ENCODE results near the gene ADCY1. TPM values are rescaled to one million over a fixed set of nuclear protein-coding genes. Genes with fewer than 3 reads are reported as not detected.

Gene ADCY1
- total RNA-seq, 6 donors from 2014 or later: 0.46 to 4.1 (median 1.2) TPM

DNA sequence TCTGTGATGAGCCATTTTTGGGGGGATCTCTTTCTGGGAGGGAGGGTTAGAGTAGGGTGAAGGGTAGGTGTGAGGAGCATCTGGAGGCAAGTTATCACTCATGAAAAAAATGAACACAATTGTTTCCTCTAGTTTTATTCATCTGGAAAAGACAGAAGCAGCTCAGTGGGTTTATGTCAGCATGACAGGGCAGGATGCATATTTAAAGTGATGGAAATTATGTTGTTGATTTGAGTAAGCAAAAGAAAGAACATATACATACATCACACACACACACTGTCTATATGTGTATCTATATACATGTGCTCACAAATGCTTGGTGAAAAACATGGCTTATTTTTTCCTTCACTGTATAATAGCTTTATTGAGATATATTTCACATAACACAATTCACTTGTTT lies 114.2 kb downstream of the ADCY1 start:
- Histone ChIP-seq H3K27ac (no peak overlapping the region), H3K9me3 (no peaks in the 10 kb centered on the region), H3K4me3 (no peak overlapping the region), H3K36me3 (no peaks in the 10 kb centered on the region), H3K4me1 (peaks cover 0 to 11% (median 6%) of the 10 kb centered on the region in 4 donors), H3K27me3 (no peaks in the 10 kb centered on the region)
- no peak for DNase-seq
- ATAC-seq (ENCODE audit: low FRiP score in 2 of 2): no peak
- TF ChIP-seq EP300 (IDR thresholded peaks at IDR 0.05): no peak
- TF ChIP-seq, protein P1, sequence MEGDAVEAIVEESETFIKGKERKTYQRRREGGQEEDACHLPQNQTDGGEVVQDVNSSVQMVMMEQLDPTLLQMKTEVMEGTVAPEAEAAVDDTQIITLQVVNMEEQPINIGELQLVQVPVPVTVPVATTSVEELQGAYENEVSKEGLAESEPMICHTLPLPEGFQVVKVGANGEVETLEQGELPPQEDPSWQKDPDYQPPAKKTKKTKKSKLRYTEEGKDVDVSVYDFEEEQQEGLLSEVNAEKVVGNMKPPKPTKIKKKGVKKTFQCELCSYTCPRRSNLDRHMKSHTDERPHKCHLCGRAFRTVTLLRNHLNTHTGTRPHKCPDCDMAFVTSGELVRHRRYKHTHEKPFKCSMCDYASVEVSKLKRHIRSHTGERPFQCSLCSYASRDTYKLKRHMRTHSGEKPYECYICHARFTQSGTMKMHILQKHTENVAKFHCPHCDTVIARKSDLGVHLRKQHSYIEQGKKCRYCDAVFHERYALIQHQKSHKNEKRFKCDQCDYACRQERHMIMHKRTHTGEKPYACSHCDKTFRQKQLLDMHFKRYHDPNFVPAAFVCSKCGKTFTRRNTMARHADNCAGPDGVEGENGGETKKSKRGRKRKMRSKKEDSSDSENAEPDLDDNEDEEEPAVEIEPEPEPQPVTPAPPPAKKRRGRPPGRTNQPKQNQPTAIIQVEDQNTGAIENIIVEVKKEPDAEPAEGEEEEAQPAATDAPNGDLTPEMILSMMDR (IDR thresholded peaks at IDR 0.05): no peak

DNA sequence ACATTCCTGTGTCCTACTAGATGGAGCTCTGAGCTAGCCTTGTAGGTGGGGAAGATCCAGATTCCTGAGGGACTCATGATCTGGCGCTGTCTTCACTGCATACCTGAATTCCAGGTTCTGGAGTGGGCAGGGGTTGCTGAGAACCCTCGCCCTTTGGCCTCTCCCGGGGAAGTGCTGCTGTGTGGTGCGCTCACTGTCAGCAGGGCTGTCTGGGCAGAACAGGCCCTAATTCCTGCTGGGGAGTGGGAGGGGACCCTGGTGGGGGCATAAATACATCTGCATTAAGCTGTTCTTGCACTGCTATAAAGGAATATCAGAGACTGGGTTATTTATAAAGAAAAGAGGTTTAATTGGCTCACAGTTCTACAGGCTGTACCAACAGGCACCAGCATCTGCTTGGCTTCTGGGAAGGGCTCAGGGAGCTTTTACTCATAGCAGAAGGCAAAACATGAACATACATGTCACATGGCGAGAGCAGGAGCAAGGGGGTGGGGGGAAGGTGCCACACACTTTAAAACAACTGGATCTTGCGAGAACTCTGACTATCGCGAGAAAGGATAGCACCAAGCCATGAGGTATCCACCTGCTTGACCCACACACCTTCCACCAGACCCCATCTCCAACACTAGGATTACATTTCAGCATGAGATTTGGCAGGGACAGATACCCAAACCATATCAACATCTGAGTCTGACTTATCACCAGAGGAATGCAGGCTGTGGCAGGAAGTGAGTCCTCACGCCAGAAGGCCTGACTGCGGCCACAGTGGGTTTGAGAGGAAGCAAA lies 115.0 kb downstream of the ADCY1 start:
- Histone ChIP-seq H3K4me3 (no peak overlapping the region), H3K9me3 (no peaks in the 10 kb centered on the region), H3K27ac (no peak overlapping the region), H3K4me1 (peaks cover 0 to 11% (median 6%) of the 10 kb centered on the region in 4 donors), H3K27me3 (no peaks in the 10 kb centered on the region), H3K36me3 (no peaks in the 10 kb centered on the region)
- TF ChIP-seq, protein P1 (IDR thresholded peaks at IDR 0.05): no peak
- no peak for TF ChIP-seq POLR2AphosphoS5 (IDR thresholded peaks at IDR 0.05)
- TF ChIP-seq POLR2A (IDR thresholded peaks at IDR 0.05): no peak
- no peak for TF ChIP-seq EP300 (IDR thresholded peaks at IDR 0.05)
- 79% methylated on average over 8 to 10 of the region's 10 CpGs for WGBS, 2 donors
- DNase-seq: no peak
- no peak for ATAC-seq (ENCODE audit: low FRiP score in 2 of 2)

DNA sequence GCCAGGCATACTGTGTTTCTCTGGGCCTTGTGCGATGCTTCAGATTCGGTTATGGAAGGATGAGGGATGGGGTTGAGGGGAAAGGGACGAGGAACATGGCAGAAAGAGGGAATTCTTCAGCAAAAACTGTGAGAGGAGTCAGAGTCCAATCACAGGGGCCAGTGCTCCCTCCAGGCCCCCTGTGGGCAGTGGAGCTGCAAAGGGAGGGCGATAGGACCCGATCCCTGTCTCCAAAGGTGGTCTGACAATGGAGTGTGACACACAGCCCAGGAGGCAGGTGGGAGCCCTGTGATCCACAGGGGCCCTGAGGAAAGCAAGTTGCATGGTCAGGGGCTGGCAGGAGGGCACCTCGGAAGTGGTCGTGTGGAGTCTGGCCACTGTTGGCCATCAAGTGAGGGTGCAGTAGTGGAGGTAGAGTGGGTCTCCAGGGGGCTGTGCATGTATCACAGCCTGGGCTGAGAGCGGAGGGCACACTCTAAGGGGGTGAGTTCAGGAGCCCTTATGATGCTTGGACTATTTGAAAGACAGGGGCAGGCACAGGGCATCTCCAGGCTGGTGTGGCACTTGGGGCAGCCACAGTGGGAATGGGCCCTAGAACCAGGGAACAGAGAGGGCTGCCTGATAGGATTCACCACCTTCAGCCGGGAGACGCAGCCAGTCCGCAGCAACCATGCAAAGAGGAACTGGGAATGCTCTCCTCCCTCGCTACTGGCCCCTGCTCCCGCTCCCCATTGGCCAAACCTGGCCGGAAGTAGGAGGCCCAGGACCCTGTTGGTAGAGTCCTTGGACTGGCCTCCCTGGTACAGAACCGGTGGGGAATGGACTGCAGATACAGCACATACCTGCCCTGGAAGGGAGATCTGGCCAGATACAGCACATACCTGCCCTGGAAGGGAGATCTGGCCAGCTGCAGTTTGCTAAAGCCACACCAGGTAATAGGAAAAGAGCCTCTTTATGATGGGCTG lies 115.9 kb downstream of the ADCY1 start:
- DNase-seq (peak; percentile 10 to 38), ATAC-seq (ENCODE audit: low FRiP score in 2 of 2) (no peak)
- H3K4me1 ChIP-seq: peaks cover 0 to 8% (median 5%) of the 10 kb centered on the region in 4 donors
- no peaks in the 10 kb centered on the region for H3K9me3 ChIP-seq
- H3K36me3 ChIP-seq: no peaks in the 10 kb centered on the region
- no peaks in the 10 kb centered on the region for H3K27me3 ChIP-seq
- no peak for TF ChIP-seq POLR2AphosphoS5 (IDR thresholded peaks at IDR 0.05)
- TF ChIP-seq POLR2A (IDR thresholded peaks at IDR 0.05): no peak
- no peak for TF ChIP-seq EP300 (IDR thresholded peaks at IDR 0.05)
- TF ChIP-seq, protein P1 (IDR thresholded peaks at IDR 0.05): no peak
- H3K4me3 ChIP-seq: no peak overlapping the region
- 84 to 86% methylated on average over 11 to 15 of the region's 15 CpGs for WGBS, 2 donors
- H3K27ac ChIP-seq: no peak overlapping the region

DNA sequence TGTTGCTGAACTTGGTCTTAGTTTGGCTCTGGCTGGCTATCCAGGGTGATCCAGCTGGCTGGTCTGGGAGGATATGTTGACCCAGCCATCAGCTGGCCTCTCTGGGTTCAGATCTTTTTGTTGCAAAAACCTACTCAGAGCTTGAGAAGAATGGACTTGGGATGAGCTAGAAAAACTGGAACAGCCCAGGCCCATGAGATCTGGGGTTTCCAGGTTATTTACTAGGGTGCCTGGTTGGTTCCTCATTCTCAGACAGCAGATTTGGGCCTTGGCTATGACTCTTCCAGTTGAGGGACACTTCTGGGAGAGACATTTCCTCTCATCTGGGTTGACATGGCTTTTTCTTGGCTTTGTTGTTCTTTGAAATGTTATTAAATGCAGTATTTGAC lies 116.6 kb downstream of the ADCY1 start:
- Histone ChIP-seq H3K9me3 (no peaks in the 10 kb centered on the region), H3K4me3 (no peak overlapping the region), H3K36me3 (no peaks in the 10 kb centered on the region), H3K27ac (no peak overlapping the region), H3K4me1 (peaks cover 0 to 8% (median 3%) of the 10 kb centered on the region in 4 donors), H3K27me3 (no peaks in the 10 kb centered on the region)
- DNase-seq: no peak
- ATAC-seq (ENCODE audit: low FRiP score in 2 of 2): no peak
- TF ChIP-seq POLR2AphosphoS5 (IDR thresholded peaks at IDR 0.05): no peak

DNA sequence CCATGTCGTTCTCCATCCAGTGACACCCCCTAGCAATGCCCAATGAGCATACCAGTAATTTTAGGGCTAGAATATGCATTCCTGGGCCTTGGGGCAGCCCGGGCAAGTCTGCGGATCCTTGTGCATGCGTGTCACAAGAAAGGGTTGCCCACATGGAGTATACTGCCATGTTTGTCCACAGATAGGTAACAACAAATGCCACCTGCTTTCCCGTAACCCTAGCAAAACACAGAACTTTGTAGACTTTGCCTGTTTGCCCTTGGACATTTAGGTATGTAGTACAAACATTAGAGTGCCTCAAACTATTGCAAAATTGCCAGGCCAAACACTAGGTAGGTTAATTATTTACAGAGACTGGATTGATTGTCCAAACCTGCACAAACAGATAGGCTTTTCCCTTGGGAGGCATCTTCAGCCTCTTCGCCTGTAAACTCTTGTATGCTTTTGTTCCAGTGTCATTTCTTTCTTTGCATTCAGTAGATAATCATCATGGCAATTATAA lies 117.0 kb downstream of the ADCY1 start:
- ATAC-seq (ENCODE audit: low FRiP score in 2 of 2): no peak
- TF ChIP-seq EP300 (IDR thresholded peaks at IDR 0.05) (no peak), POLR2AphosphoS5 (IDR thresholded peaks at IDR 0.05) (no peak), POLR2A (IDR thresholded peaks at IDR 0.05) (no peak)
- TF ChIP-seq, protein P1 (IDR thresholded peaks at IDR 0.05): no peak
- no peak overlapping the region for H3K27ac ChIP-seq
- no peaks in the 10 kb centered on the region for H3K36me3 ChIP-seq
- H3K9me3 ChIP-seq: no peaks in the 10 kb centered on the region
- H3K4me3 ChIP-seq: no peak overlapping the region
- peaks cover 0 to 8% (median 3%) of the 10 kb centered on the region in 4 donors for H3K4me1 ChIP-seq
- 67 to 92% methylated on average over 6 of the region's 6 CpGs for WGBS, 2 donors
- no peaks in the 10 kb centered on the region for H3K27me3 ChIP-seq
- DNase-seq: peak in 1 of 2 donors; percentile 7
